ENCODE measurements around the gene CFAP20DC. TPM values are rescaled to one million over a fixed set of nuclear protein-coding genes. Genes with fewer than 3 reads are reported as not detected.

CFAP20DC gene
- total and polyA plus RNA-seq, 8 donors, result 0.23 to 1.2 (median 0.39) TPM

- no peak for DNase-seq
- no peak for ATAC-seq
- H3K4me1 ChIP-seq, result no peaks in the 10 kb centered on the region
- no peak for TF ChIP-seq CTCF (IDR thresholded peaks at IDR 0.05)
- intact Hi-C loops (cut with DNase I), result no loop called here
- FAIRE-seq, result no peak
- H3K4me3 ChIP-seq, result no peak overlapping the region
- H3K9me3 ChIP-seq, result no peaks in the 10 kb centered on the region
- no peaks in the 10 kb centered on the region for H3K36me3 ChIP-seq
- H3K27ac ChIP-seq, result no peak overlapping the region
- no peaks in the 10 kb centered on the region for H3K27me3 ChIP-seq
Measured at GRCh38 chr3:59074764-59075163, 24.9 kb upstream of the CFAP20DC start.

DNA sequence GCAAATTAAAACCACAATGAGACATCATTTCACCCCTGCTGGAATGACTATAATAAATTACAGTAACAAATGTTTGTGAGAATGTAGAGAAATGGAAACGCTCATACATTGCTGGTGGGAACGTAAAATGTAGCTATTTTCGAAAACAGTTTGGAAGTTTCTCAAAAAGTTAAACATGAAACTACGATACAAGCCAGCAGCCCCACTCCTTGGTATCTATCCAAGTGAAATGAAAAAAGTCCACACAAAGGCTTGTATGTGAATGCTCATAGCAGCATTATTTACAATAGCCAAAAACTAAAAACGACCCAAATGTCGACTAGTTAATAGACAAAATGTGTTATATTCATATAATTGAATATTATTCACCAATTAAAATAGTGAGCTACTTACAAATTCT, 22.9 kb upstream of the CFAP20DC start:
- no peaks in the 10 kb centered on the region for H3K4me1 ChIP-seq
- no peaks in the 10 kb centered on the region for H3K27me3 ChIP-seq
- DNase-seq (no peak), FAIRE-seq (no peak), ATAC-seq (no peak)
- H3K27ac ChIP-seq, result no peak overlapping the region
- intact Hi-C loops (cut with DNase I), result no loop called here
- no peaks in the 10 kb centered on the region for H3K36me3 ChIP-seq
- no peak overlapping the region for H3K4me3 ChIP-seq
- no peak for TF ChIP-seq CTCF (IDR thresholded peaks at IDR 0.05)
- 73 to 86% methylated on average over 6 of the region's 6 CpGs for WGBS, 2 donors
- no peaks in the 10 kb centered on the region for H3K9me3 ChIP-seq

GRCh38 chr3:59069838-59070237, 20.0 kb upstream of the CFAP20DC start:
- H3K36me3 ChIP-seq, result no peaks in the 10 kb centered on the region
- no peak for DNase-seq
- no peak for FAIRE-seq
- TF ChIP-seq CTCF (IDR thresholded peaks at IDR 0.05), result no peak
- intact Hi-C loops (cut with DNase I), result no loop called here
- H3K4me1 ChIP-seq, result no peaks in the 10 kb centered on the region
- no peaks in the 10 kb centered on the region for H3K27me3 ChIP-seq
- 64 to 68% methylated on average over 2 of the region's 2 CpGs for WGBS, 2 donors
- H3K4me3 ChIP-seq, result no peak overlapping the region
- H3K27ac ChIP-seq, result no peak overlapping the region
- no peak for ATAC-seq
- no peaks in the 10 kb centered on the region for H3K9me3 ChIP-seq

- no peak for FAIRE-seq
- no peaks in the 10 kb centered on the region for H3K36me3 ChIP-seq
- H3K27ac ChIP-seq, result no peak overlapping the region
- H3K4me3 ChIP-seq, result no peak overlapping the region
- no peak for ATAC-seq
- no peak for DNase-seq
- no peaks in the 10 kb centered on the region for H3K27me3 ChIP-seq
- WGBS, 2 donors, result 83 to 86% methylated on average over 7 of the region's 7 CpGs
- no peaks in the 10 kb centered on the region for H3K4me1 ChIP-seq
- intact Hi-C loops (cut with DNase I), result no loop called here
- H3K9me3 ChIP-seq, result no peaks in the 10 kb centered on the region
- TF ChIP-seq CTCF (IDR thresholded peaks at IDR 0.05), result no peak
Measured at GRCh38 chr3:59065240-59065639, 15.4 kb upstream of the CFAP20DC start.

GRCh38 chr3:59064728-59065127, 14.9 kb upstream of the CFAP20DC start:
- H3K9me3 ChIP-seq, result no peaks in the 10 kb centered on the region
- TF ChIP-seq CTCF (IDR thresholded peaks at IDR 0.05), result no peak
- DNase-seq, result no peak
- no peak for ATAC-seq
- FAIRE-seq, result no peak
- intact Hi-C loops (cut with DNase I), result no loop called here
- no peak overlapping the region for H3K4me3 ChIP-seq
- no peaks in the 10 kb centered on the region for H3K4me1 ChIP-seq
- 82 to 90% methylated on average over 3 of the region's 3 CpGs for WGBS, 2 donors
- H3K27ac ChIP-seq, result no peak overlapping the region
- no peaks in the 10 kb centered on the region for H3K36me3 ChIP-seq
- H3K27me3 ChIP-seq, result no peaks in the 10 kb centered on the region
